AG04450 (cell line): ENCODE results near the gene CRYBG3. TPM values are rescaled to one million over a fixed set of nuclear protein-coding genes. Genes with fewer than 3 reads are reported as not detected.

Experiments used
- CTCF ChIA-PET: fragments of 300-600, 350-600 bp; formaldehyde crosslinking; extraction: SDS; loops from one replicate; lab custom pipeline; 2022; ENCODE audit warnings: antibody characterized with exemption, inconsistent platforms; lab: Charles Lee
- POLR2A ChIA-PET: fragments of 350-600 bp; formaldehyde crosslinking; extraction: SDS; loops from one replicate; lab custom pipeline; 2021; ENCODE audit warnings: antibody characterized with exemption, inconsistent platforms; lab: Yijun Ruan, JAX
- DNase-seq: peaks from one replicate; pipeline ENCODE4 v3.0.0-alpha.2; 2011; ENCODE audit warnings: low read depth, low spot score
- H3K27ac ChIP-seq: one replicate; pipeline ENCODE4 v1.5.1; 2012; ENCODE audit warnings: low read depth, low read length, control low read depth
- H3K27me3 ChIP-seq: one replicate; pipeline ENCODE4 v1.6.0; 2012; ENCODE audit warnings: low read length; ENCODE audit not compliant: control insufficient read depth, insufficient read depth
- H3K4me3 ChIP-seq: 2 replicates; pipeline ENCODE4 v1.5.1; 2011; ENCODE audit warnings: mild to moderate bottlenecking, low read depth, low read length, control low read depth
- H3K9me3 ChIP-seq: 2 replicates; pipeline ENCODE4 v1.5.1; 2012; ENCODE audit warnings: low read length; ENCODE audit not compliant: control insufficient read depth, insufficient read depth
- CTCF ChIP-seq: IDR thresholded peaks from 2 replicates; pipeline ENCODE4 v1.5.1; 2011; ENCODE audit warnings: low read depth, low read length, control low read depth, inconsistent platforms
- polyA plus RNA-seq: library from polyadenylated mRNA; depleted of rRNA; stranded (reverse); fragments of >200 nt; gene quantifications from 2 replicates; pipeline ENCODE4 v1.2.3, GENCODE V29; 2011

Gene CRYBG3
- polyA plus RNA-seq, 1 experiment = 9.9 TPM

- H3K27me3 ChIP-seq = no peaks in the 10 kb centered on the region
- no peak for TF ChIP-seq CTCF
- CTCF ChIA-PET = no interaction called here
- no peaks in the 10 kb centered on the region for H3K9me3 ChIP-seq
- no peak for DNase-seq
- POLR2A ChIA-PET = no interaction called here
- H3K4me3 ChIP-seq = no peak overlapping the region
- no peak overlapping the region for H3K27ac ChIP-seq
These were observed 61.3 kb downstream of the CRYBG3 start for GRCh38 chr3:97882975-97883598.

- POLR2A ChIA-PET = no interaction called here
- DNase-seq = no peak
- CTCF ChIA-PET = no interaction called here
- no peak for TF ChIP-seq CTCF
- Histone ChIP-seq H3K27ac (no peak overlapping the region), H3K4me3 (no peak overlapping the region), H3K9me3 (no peaks in the 10 kb centered on the region), H3K27me3 (no peaks in the 10 kb centered on the region)
These were observed 61.9 kb downstream of the CRYBG3 start for GRCh38 chr3:97883736-97884135.

GRCh38 chr3:97884586-97885123, 62.8 kb downstream of the CRYBG3 start:
- CTCF ChIA-PET = no interaction called here
- no peak for DNase-seq

GRCh38 chr3:97885931-97886824, 64.4 kb downstream of the CRYBG3 start:
- CTCF ChIA-PET = interaction anchor here (1.0 to 1.4 kb wide), 2 partner anchors 64 to 137 kb away, joined by 3 read pairs; partner anchors contain the start of gene CRYBG3
- no peak overlapping the region for H3K4me3 ChIP-seq
- no peak for DNase-seq
- POLR2A ChIA-PET = no interaction called here
- no peaks in the 10 kb centered on the region for H3K9me3 ChIP-seq
- no peak overlapping the region for H3K27ac ChIP-seq
- no peaks in the 10 kb centered on the region for H3K27me3 ChIP-seq
- TF ChIP-seq CTCF = no peak

More at GRCh38 chr3:97884586-97885123, 62.8 kb downstream of the CRYBG3 start:
- POLR2A ChIA-PET = no interaction called here
- H3K4me3 ChIP-seq = no peak overlapping the region
- TF ChIP-seq CTCF = no peak
- no peaks in the 10 kb centered on the region for H3K27me3 ChIP-seq
- H3K9me3 ChIP-seq = no peaks in the 10 kb centered on the region
- H3K27ac ChIP-seq = no peak overlapping the region

DNA sequence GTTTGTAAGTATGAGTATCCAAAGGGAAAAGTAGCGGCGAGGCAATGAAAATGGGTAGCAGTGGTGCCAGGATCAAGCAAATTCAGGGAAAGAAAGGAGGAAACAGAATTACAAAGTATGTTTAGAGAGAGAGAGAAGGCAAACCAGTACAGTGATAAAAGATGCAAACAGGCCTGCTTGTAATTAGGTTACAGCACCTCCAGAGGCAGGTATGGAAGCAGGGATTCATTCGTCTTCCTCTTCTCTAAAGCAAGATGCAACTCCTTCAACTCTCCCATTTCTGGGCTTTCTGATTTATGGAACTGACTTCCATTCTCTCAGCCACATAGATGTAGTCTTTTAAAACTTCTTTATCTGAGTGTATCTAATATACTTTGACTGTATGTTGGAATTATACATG, 68.0 kb downstream of the CRYBG3 start:
- ChIA-PET CTCF (no interaction called here), POLR2A (no interaction called here)
- no peak overlapping the region for H3K27ac ChIP-seq
- no peak for DNase-seq
- H3K4me3 ChIP-seq = no peak overlapping the region
- no peaks in the 10 kb centered on the region for H3K27me3 ChIP-seq
- no peak for TF ChIP-seq CTCF
- H3K9me3 ChIP-seq = no peaks in the 10 kb centered on the region
